ENCODE measurements around the gene CD300LB.

CD300LB gene

DNA sequence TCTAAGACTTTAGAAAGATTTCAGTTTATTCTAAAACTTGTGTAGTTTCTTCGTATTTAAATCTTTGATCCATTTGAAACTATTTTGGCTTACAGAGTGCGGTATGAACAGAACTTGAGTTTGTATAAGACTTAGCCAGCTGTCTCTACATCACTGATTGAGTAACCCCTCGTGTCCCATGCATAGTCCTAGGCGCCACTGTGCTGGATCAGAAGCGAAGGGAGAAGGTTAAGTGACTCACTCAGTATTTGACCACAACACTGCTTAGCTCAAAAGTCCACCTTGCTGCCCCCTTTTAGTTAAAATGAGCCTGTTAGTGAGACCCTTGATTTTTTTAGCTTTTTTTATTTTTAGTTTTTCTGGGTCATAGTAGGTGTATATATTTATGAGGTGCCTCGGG, 28.4 kb downstream of the CD300LB start:
- TF ChIP-seq EZH2 (IDR thresholded peaks at IDR 0.05; ENCODE audit: borderline replicate concordance, low read depth, low read length, severe bottlenecking), result no peak
- TF ChIP-seq, protein P1, sequence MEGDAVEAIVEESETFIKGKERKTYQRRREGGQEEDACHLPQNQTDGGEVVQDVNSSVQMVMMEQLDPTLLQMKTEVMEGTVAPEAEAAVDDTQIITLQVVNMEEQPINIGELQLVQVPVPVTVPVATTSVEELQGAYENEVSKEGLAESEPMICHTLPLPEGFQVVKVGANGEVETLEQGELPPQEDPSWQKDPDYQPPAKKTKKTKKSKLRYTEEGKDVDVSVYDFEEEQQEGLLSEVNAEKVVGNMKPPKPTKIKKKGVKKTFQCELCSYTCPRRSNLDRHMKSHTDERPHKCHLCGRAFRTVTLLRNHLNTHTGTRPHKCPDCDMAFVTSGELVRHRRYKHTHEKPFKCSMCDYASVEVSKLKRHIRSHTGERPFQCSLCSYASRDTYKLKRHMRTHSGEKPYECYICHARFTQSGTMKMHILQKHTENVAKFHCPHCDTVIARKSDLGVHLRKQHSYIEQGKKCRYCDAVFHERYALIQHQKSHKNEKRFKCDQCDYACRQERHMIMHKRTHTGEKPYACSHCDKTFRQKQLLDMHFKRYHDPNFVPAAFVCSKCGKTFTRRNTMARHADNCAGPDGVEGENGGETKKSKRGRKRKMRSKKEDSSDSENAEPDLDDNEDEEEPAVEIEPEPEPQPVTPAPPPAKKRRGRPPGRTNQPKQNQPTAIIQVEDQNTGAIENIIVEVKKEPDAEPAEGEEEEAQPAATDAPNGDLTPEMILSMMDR (IDR thresholded peaks at IDR 0.05; ENCODE audit: borderline replicate concordance, extremely low read depth, low read length, poor library complexity, severe bottlenecking), result no peak

DNA sequence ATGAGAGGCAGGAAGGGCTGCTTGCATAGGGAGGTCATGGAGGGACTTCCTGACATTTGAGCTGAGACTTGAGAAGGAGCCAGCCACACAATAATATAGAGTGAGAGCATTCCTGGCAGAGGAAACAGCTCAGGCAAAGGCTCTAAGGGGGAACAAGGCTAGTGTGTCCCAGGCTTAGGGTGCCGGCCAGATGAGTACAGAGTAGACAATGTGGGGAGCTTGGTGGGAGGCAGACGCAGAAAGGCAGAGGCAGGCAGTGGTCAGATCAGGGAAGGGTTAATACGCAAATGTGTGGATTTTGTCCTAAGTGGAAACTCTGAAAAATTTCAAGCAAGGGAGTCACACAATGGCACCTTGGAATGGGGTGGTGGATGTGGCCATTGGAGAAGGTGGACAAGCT, 31.3 kb downstream of the CD300LB start:
- TF ChIP-seq, protein P1 (IDR thresholded peaks at IDR 0.05; ENCODE audit: borderline replicate concordance, extremely low read depth, low read length, poor library complexity, severe bottlenecking), result no peak
- no peak for TF ChIP-seq EZH2 (IDR thresholded peaks at IDR 0.05; ENCODE audit: borderline replicate concordance, low read depth, low read length, severe bottlenecking)
- DNase-seq (no peak), ATAC-seq (ENCODE audit: insufficient read depth, low read depth) (no peak)
- Histone ChIP-seq H3K9ac (ENCODE audit: low read depth, low read length) (no peak overlapping the region), H3K4me2 (ENCODE audit: insufficient read depth, low read length) (no peak overlapping the region), H3K79me2 (ENCODE audit: insufficient read depth, low read length) (no peaks in the 10 kb centered on the region), H3K4me3 (ENCODE audit: low read depth in 1 of 2, low read length in 2 of 2) (no peak overlapping the region), H3K27ac (ENCODE audit: low read length) (no peak overlapping the region), H3K36me3 (ENCODE audit: insufficient read depth, low read length) (no peaks in the 10 kb centered on the region), H2AFZ (ENCODE audit: low read depth, low read length) (no peak overlapping the region), H3K4me1 (ENCODE audit: insufficient read depth, low read length) (no peaks in the 10 kb centered on the region), H4K20me1 (ENCODE audit: insufficient read depth, low read length) (peaks cover 3% of the 10 kb centered on the region; the same call in 1 of the 2 replicates), H3K27me3 (ENCODE audit: insufficient read depth, low read length, poor library complexity) (peaks cover 7% of the 10 kb centered on the region), H3K9me3 (ENCODE audit: insufficient read depth, low read length, severe bottlenecking) (no peaks in the 10 kb centered on the region)

More for the DNA sequence above, 28.4 kb downstream of the CD300LB start:
- no peaks in the 10 kb centered on the region for H3K36me3 ChIP-seq (ENCODE audit: insufficient read depth, low read length)
- no peaks in the 10 kb centered on the region for H3K79me2 ChIP-seq (ENCODE audit: insufficient read depth, low read length)
- H3K9ac ChIP-seq (ENCODE audit: low read depth, low read length), result no peak overlapping the region
- H3K27me3 ChIP-seq (ENCODE audit: insufficient read depth, low read length, poor library complexity), result peaks cover 12% of the 10 kb centered on the region
- no peak for DNase-seq
- H3K4me3 ChIP-seq (ENCODE audit: low read depth in 1 of 2, low read length in 2 of 2), result no peak overlapping the region
- peaks cover 3% of the 10 kb centered on the region; the same call in 1 of the 2 replicates for H4K20me1 ChIP-seq (ENCODE audit: insufficient read depth, low read length)
- H3K4me1 ChIP-seq (ENCODE audit: insufficient read depth, low read length), result no peaks in the 10 kb centered on the region
- H3K9me3 ChIP-seq (ENCODE audit: insufficient read depth, low read length, severe bottlenecking), result no peaks in the 10 kb centered on the region
- no peak for ATAC-seq (ENCODE audit: insufficient read depth, low read depth)
- H2AFZ ChIP-seq (ENCODE audit: low read depth, low read length), result no peak overlapping the region
- H3K4me2 ChIP-seq (ENCODE audit: insufficient read depth, low read length), result no peak overlapping the region
- H3K27ac ChIP-seq (ENCODE audit: low read length), result no peak overlapping the region

DNA sequence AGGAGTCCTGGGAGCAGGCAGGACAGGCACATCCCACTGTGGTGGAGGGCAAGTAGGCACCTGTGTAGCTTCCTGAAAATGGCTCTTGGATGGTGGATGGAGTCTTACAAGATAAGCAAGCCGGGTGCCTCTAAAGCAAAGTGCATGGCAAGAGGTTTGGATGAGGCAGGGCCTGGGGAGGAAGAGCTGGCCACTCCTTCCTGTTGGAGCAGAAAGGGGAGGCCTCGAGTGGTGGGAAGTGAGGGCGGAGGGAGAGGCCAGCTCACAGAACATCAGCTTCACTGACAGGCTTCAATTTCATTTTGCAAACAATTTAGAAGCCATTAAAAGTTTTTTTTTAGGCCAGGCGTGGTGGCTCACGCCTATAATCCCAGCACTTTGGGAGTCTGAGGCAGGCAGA, 33.8 kb downstream of the CD300LB start:
- H3K4me3 ChIP-seq (ENCODE audit: low read depth in 1 of 2, low read length in 2 of 2), result no peak overlapping the region
- no peaks in the 10 kb centered on the region for H3K9me3 ChIP-seq (ENCODE audit: insufficient read depth, low read length, severe bottlenecking)
- DNase-seq, result no peak
- H3K27ac ChIP-seq (ENCODE audit: low read length), result no peak overlapping the region
- no peak overlapping the region for H3K4me2 ChIP-seq (ENCODE audit: insufficient read depth, low read length)
- H3K9ac ChIP-seq (ENCODE audit: low read depth, low read length), result no peak overlapping the region
- TF ChIP-seq, protein P1 (IDR thresholded peaks at IDR 0.05; ENCODE audit: borderline replicate concordance, extremely low read depth, low read length, poor library complexity, severe bottlenecking), result no peak
- no peak for TF ChIP-seq EZH2 (IDR thresholded peaks at IDR 0.05; ENCODE audit: borderline replicate concordance, low read depth, low read length, severe bottlenecking)
- H2AFZ ChIP-seq (ENCODE audit: low read depth, low read length), result no peak overlapping the region
- no peaks in the 10 kb centered on the region for H3K79me2 ChIP-seq (ENCODE audit: insufficient read depth, low read length)
- H4K20me1 ChIP-seq (ENCODE audit: insufficient read depth, low read length), result peaks cover 3% of the 10 kb centered on the region; the same call in 1 of the 2 replicates
- no peaks in the 10 kb centered on the region for H3K27me3 ChIP-seq (ENCODE audit: insufficient read depth, low read length, poor library complexity)
- no peaks in the 10 kb centered on the region for H3K36me3 ChIP-seq (ENCODE audit: insufficient read depth, low read length)
- ATAC-seq (ENCODE audit: insufficient read depth, low read depth), result no peak
- peaks cover 4% of the 10 kb centered on the region; the same call in 1 of the 2 replicates for H3K4me1 ChIP-seq (ENCODE audit: insufficient read depth, low read length)

Measured in DND-41 (cell line).